Pulmonary artery endothelial cell (primary cell): ENCODE results near the gene PACS2. TPM values are rescaled to one million over a fixed set of nuclear protein-coding genes. Genes with fewer than 3 reads are reported as not detected.

Experiments used
- DNase-seq: peaks from one replicate; pipeline ENCODE4 v3.0.0-alpha.2; 2011; ENCODE audit warnings: low read depth, low spot score
- total RNA-seq: library from RNA; depleted of rRNA; stranded (reverse); fragments of >200 nt; gene quantifications from 2 replicates; pipeline ENCODE4 v1.2.3, GENCODE V29; 2014

PACS2 gene
- total RNA-seq, 1 donor from 2014 or later, result 52.6 TPM

DNA sequence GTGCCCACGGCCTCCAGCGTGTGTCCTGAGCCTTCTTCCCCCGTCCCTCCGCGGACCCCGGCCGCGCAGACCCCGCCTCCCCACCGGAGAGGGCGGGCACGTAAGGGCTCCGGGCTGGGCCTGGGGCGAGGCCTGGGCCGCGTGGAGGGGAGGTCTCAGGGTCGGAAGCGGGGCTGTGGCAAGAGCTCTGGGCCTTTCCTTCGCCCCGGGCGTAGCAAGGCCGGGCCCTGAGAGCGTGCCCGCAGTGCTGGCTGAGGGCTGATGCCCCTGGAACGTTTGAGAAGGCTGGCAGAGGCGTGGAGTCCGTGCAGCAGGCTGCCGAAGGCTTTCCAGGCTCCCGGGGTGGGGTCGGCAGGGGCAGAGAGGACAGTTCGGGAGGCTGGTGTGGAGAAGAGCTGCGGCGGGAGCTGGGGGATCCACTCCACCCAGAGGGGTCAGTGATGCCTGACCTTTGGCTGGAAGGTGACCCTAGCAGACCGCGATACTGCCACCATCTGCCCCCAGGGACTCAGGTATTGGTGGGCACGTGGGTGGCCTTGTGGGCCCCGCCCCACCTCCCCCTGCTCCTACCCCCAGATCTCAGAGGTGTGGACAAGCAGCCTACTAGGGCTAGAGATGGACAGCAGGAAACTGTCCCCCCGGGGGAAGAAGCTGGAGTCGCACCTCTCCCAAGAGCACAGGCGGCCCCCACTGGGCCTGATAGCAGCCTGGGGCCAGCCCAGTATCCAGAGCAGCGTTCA, 84.3 kb downstream of the PACS2 start:
- no peak for DNase-seq

DNA sequence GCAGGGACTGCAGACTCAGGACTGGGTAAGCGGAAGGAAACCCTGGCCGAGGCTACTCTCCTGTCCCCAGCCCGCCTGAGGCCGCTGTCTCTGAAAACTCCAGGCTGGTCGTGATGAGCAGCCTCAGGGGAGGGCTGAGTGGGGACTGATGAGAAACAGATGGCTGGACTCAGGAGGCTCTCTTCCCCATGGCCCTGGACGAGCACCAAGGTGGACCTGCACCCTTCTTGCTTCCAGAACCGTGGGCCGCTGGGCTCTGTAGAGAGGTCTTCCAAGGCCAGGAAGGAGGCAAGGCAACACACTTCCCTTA, 84.9 kb downstream of the PACS2 start:
- DNase-seq, result no peak

DNA sequence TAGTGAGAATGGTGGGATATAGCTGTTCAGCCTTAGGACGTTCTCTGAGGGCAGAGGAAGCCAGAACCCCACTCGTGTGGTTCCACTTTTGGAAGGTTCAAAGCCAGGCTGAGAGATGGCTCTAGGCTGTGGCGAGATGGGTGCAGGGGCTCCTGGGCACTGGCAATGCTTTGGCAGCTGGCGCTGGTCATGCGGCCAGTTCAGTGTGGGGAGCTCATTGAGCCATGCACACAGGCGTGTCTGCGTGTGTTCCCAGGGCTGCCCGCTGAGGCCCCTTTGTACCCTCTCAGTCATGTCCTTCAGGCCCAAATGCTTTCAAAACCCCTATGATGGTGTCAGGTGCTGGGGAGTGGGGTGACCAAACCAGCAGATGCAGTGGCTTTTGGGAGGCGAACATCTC, 85.5 kb downstream of the PACS2 start:
- no peak for DNase-seq

DNA sequence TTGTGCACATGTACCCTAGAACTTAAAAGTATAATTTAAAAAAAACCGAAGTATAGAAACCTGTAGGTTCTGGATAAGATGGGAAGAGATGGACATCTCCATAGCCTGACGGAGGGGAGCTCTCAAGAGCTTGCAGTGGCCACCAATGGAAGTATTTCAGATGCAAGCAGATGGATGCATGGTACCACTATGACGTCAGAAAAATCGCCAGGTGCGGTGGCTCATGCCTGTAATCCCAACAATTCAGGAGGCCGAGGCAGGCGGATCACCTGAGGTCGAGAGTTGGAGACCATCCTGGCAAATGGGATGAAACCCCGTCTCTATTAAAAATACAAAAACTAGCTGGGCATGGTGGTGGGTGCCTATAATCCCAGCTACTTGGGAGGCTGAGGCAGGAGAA, 87.2 kb downstream of the PACS2 start:
- DNase-seq, result no peak

DNA sequence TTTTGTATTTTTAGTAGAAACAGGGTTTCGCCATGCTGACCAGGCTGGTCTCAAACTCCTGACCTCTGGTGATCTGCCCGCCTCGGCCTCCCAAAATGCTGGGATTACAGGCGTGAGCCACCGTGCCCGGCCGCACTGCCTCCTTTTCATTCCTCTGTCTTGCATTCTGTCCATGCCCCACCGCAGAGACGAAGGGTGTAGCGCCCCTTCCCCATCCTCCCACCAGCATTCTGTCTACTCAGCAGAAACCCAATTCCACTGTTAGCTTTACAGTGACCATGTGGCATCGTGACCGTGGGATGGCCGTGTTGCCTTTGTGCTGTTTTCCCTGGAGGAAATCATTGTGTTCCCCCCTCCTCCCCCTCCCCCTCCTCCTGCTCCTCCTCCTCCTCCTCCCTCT, 94.0 kb downstream of the PACS2 start:
- no peak for DNase-seq

DNA sequence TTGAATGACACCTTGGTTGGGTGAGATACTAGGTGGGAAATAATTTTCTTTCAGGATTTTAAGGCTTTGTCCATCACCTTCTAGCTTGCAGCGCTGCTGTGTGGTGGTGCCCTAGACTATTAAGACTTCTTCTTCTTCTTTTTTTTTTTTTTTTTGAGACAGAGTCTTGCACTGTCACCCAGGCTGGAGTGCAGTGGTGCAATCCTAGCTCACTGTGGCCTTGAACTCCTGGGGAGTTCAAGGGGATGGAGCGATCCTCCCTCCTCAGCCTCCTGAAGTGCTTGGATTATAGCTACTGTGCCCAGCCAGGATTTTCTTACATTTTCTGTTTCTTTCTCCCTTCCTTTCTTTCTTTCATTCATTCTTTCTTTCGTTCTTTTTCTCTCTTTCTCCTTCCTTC, 94.8 kb downstream of the PACS2 start:
- DNase-seq, result no peak

DNA sequence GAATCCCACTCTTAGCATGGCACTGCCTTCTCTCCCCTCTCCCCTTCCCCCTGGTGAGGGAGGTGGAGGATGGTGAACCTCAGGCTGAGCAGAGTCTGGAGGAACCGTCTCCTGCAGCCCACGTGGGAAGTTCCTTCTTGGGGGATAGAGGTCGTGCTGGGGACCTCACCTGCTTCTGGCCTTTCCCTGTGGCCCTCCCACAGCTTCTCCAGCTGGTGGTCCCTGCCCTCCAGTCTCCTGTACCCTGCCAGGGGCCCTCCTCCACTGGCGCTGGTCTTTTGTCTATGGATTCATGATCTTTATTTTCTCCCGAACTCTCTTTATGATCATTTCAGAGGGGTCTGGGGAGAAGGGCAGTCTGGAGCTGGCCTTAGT, 96.1 kb downstream of the PACS2 start:
- no peak for DNase-seq

DNA sequence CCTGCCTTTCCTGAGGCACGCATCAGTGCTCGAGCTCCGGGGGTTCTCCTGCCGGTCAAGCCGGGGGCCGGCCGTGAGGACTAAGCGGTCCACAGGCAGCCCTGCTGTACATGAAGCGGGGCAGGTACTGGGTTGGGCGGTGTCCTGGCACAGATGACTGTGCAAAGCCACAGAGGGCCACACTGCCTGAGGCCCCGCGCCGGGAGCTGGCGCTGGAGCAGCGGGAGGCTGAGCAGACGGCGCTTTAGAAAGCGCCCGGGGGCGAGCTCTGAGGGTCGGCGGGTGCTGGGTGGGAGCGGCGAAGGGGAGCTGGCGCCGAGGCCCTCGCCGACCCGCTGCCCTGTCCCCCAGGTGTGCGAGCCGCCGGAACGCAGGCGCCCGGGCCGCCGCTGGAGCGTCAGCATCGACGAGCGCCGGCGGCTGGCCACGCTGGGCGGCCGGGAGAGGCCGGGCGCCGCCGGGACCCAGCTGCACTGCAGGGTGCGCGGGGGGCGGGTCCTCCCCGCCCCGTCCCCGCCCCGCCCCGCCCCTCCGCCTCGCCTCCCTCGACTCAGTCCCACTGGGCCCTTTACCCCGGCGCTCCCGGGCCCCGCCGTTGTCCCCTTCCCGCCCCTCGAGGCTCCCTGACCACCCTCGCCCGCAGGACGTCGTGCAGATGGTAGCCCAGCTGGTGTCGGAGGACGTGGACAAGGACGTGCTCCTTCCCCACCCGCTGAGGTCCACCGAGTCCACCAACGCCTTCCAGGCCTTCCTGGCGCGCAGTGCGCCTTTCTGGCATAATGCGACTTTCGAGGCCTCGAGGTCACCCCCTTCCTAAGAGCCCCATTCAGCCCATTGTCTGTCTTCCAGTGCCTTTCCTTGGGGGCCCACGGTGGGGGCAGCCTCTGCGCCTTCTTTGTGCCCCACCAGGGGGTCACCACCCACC, 96.7 kb downstream of the PACS2 start:
- no peak for DNase-seq

DNA sequence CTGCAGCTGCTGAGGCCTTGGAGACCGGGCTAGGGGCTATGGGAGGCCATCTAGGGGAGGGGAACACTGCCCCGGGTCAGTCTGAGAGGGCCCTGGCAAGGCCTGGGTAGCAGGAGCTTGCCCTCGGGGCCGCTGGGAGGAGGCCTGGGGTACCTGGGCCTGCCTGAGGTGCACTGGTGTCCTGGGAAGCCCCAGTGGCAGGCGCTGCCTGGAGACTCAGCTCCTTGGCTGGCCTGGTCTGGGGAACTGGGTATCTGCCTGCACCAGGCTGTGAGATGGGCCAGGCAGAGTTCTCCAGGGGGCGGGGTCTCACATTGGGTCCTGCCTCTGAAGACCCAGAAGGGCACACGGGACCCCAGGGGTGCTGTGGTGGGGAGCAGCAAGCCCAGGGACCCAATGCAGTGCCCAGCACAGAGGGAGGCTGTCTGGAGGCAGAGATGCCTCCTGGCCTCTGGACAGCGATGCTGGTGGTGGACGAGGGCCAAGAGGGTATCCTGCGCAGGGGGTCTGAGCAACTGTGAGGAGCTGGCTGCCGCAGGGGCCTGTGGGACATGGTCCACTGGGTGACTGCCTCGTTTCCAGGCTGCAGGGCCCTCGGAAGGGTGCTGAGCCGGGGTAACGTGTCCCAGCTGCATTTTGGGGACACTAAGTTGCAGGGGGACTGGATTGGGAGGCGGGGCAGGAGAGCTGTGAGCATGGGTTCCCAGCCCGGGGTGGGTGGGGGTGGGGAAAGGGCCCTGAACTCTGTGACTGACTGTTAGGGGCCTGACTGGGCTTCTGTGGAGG, 97.6 kb downstream of the PACS2 start:
- DNase-seq, result no peak

DNA sequence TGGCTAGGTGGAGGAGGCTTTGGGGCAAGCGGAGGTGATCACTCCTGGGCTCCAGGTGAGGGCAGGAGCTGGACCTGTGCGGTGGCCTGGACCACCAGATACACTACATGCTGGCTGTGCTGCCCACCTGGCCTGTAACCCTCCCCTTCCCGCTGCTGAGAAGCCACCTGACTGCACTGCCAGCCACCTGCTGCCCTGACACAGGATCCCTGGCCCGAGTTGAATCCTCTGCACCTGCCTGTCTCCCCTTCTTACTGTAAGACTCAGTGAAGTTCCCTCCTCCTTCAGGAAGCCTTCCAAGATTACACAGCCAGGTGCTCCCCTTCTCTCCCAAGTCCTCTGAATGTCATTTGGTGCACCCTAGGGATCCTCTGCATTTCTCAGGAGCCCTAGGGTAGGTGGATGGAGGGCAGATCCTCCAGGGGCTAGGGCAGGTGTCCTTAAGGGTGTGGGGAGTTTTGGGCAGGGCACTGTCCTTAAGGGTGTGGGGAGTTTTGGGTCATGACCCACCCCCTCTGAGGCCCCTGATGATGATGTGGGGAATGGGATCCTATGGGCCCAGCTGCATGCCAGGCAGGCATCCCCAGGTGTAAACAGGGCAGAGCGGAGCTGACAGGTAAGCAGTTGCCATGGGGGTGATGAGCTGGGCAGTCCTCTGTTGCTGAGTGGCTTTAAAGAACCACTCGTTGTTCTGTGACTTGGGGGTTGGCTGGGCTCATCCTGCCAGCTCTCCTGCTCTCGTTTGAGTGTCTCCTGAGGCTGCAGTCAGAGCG, 98.4 kb downstream of the PACS2 start:
- no peak for DNase-seq

DNA sequence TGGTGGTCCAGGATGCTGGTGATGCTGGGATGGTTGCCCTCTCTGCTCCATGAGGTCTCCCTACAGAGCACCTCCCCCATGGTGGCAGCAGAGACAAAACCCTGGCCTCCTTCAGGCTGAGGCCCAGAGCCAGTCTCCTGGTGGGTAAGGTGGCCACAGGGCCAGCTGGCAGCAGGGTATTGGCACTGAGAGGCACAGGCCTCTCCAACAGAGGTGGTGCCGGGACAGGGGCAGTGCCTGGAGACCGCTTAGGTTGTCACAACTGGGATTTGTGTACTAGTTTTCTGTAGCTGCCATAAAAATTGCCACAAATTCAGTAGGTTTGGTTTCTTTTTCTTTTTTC, 99.0 kb downstream of the PACS2 start:
- no peak for DNase-seq

DNA sequence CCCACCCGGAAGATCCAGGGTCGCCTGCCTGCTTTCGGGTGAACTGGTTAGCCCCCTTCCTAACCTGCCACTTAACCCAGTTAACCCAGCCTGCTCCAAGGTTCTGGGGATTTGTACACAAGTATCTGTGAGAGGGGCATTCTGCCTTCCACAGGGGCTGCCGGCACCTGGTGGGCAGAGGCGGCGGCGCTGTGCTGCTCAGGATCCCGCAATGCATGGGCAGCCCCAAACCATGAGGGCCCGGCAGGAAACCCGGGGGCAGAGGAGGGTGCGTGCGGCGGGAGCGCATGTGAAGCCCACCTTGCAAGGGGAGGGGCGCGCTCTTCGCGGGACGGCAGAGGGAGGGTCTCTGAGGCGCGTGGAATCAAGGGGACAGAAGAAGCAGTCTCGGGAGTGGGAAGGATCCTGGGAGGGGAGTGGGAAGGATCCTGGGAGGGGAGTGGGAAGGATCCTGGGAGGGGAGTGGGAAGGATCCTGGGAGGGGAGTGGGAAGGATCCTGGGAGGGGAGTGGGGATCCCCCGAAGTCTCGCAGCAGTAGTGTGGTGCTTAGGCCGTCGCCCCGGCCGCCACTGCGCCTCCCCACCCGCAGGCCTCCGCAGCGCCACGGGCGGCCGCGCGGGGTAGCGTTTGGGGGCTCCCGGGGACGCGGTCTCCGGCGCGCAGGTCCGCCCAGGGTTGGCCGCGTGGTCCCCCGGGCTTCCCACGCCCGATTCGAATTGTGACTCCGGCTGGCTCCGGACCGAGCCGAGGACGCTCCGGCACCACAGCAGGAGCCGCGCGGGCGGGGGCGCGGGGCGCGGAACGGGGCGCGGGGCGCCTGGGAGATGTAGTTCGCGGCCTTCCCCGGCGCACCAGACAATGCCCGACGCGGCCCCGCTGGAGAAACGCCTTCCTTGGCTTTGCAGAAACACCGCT, 100.2 kb downstream of the PACS2 start:
- no peak for DNase-seq

DNA sequence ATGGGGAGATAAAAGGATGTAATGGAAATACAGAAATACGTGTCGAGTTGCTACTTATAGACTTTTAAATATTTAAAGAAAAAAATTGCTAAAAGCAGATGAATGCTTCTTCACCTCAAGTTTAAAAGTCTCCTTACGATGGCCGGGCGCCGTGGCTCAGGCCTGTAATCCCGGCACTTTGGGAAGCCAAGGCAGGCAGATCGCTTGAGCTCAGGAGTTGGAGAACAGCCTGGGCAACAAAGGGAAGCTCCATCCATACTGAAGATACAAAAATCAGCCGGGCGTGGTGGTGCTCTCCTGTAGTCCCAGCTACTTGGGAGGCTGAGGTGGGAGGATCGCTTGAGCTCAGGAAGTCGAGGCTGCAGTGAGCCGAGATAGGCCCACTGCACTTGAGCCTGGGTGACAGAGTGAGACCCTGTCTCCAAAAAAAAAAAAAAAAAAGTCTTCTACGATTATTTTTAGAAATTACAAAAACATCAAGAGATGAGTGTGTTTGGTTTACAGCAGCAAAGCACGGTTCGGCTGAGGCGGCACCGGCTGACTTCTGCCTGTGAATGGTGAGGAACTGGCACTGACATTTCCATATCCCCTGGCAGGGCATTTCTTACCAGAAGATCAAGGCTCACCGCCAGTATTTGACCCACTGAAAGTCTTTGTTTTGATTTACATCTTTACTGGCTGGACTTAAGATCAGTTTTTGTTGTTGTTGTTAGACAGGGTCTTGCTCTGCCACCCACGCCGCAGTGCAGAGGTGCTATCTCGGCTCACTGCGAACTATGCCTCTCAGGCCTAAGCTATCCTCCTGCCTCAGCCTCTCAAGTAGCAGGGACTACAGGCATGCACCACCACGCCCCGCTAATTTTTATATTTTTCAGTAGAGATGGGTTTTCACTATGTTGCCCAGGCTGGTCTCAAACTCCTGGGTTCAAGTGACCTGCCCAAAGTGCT, 101.2 kb downstream of the PACS2 start:
- no peak for DNase-seq

DNA sequence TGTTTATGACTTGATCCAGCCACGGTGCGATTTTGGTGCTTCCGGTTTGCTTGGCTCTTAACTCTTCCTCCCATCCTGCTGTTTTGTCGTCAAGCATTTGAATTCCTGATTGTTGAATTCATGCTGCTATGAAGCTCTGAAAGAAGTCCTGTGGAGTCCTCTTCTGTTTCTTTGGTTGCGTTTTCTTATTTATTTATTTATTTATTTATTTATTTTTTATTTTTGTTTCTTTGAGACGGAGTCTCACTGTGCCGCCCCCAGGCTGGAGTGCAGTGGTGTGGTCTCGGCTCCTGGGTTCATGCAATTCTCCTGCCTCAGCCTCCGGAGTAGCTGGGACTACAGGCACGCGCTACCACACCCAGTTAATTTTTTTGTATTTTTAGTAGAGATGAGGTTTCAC, 102.1 kb downstream of the PACS2 start:
- no peak for DNase-seq

DNA sequence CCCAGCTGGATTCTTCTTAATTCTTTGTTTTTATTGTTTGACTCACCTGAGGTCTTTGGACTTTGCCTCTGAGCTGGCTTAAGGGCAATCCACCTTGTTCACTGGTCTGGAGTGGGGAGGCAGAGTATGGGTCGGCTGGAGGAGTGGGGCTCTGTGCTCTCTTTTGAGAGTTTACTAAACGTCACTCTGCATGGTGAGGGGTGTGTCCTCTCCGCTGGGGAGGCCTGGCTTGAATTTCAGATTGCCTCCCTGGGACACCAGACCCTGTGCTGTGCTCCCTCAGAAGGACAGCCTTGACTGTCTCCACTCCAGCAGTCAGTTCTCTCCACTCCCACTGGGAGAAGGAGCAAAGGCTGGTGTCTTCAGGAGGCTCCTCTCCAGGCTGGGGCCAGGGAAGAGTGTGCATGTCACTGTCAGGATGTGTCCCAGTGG, 103.2 kb downstream of the PACS2 start:
- DNase-seq, result no peak

DNA sequence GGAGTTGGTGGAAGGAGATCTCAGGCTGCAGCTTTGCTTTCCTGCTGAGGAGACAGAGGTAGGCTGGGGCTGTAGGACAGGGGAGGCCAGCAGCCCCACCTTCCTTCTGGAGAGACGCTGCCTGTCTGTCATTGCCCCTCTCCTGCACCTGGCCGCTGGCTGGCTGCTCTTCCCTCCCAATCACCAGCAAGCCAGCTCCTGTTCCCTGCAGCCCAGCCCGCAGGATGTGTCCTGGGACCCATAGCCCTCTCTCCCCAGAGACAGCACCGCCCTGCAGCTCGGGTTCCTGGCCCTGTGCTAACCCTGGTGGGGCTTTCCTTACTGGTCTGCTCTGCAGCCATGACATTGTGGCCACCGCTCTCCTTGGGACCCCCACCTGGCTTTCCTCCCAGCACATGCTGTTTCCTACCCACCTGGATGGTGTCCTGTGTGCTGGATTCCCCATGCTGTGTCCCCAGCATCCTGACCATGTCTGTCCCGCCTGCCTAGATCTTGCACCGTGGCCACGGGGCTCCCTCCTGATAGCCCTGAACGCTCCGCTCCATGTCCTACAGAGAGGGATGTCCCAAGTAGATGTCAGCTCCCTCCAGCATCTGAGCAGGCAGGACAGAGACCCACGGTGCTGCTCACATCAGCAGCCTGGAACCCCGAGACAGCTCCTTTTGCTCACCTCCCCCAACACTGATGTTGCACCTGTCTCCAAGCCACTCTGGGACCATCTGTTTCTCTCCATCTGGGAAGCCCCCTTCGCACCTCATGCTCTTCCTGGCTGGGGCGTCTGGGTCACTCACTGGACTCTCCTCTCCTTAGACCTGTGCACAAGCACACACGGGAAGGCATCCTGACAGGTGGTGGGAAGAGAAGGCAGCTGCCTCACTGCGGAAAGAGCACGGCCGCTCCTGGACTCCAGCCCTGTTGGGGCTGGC, 104.0 kb downstream of the PACS2 start:
- no peak for DNase-seq

DNA sequence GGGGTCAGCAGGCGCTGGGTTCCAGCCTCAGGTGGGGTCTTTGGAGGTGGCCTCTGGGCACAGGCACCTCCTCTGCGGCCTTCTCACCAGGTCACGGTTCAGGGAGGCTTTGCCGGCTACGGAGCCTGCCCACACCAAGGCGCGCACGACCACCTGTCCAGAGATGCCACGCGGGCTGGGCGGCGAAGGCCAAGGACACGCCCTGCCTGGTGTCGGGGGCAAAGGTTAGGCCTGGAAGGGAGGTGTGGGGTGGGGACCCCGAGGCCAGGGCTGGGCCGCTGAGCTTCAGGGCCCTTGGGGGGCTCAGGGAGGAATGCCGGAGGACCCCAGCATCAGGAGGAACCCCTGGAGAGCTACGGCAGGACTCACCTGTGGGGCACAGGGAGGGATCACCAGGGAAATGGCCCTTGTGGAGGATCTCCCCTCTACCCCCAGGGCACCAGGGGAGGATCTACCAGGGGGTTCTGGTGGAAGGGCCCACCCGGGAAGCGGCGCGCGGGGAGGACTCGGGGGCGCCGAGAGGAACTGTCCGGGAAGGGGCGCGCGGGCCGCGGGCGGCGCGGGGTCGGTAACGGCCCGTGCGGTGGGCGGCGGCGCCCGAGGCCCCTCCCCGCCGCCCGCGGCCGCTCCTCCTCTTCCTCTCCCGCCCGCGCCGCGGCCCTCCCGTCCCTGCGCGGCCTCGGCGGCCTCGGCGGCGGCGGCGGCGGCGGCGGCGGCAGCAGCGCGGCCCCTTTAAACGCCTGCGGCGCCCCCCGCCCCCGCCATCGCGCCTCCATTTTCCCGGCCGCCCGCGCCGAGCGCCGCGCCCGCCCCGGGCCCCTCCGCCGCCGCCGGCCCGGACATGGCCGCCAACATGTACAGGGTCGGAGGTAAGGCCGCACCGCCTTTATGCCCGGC, 104.9 kb downstream of the PACS2 start, which contains the start of gene MTA1:
Gene MTA1, plus strand, starts transcription at position 633 of the 897 bp plus-strand sequence. Its CDS starts 209 bp downstream, at position 842.
- no peak for DNase-seq
